ENCODE measurements around the gene FAM193B. TPM values are rescaled to one million over a fixed set of nuclear protein-coding genes. Genes with fewer than 3 reads are reported as not detected.

FAM193B gene
- total and polyA plus RNA-seq, 9 of the 15 experiments (the other 6 are each of a cell fraction or from before 2014, with no cell fraction given): 4.4 to 76.4 (median 37.3) TPM

DNA sequence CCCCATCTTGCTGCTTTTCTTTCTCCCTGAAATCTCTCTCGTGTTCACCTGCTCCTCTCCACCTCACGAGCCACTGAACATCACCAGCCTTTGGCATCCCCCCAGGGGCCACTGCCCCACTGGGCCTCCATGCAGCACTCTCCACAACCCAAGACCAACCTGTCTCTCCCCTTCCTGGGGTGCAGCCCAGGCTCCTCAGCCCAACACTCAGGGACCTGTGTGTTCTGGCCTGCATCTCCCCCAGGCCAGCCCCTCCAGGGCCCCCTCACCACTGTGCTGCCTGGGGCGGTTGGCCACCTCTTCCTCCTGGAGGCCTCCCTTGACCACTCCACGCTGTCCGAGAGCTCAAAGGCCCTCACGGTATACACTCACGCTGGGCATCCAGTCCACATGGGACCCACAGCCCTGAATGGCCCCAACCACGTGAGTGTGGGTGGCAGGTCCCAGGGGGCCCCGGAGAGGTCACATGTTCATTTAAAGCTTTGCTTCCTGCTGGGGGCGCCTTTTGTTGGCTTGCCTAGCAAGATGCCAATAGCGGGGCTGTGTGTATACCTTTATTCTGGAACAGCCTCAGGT lies 44.3 kb downstream of the FAM193B start (continued):
- TF ChIP-seq ZFP30 (CRISPR knock-in tag; IDR thresholded peaks at IDR 0.05; ENCODE audit: borderline replicate concordance) (0 out of 2 replicates have a peak, but pooled peaks have one; percentile 27), FOXA3 (CRISPR knock-in tag; conservative IDR thresholded peaks at IDR 0.05 in 1 of 2, IDR thresholded peaks at IDR 0.05 in 1 of 2) (no peak), HDAC8 (tag; IDR thresholded peaks at IDR 0.05) (no peak), EGR1 (conservative IDR thresholded peaks at IDR 0.05) (peak; percentile 18; the same call in 1 of the 2 replicates), ZZZ3 (IDR thresholded peaks at IDR 0.05) (no peak), NRF1 (conservative IDR thresholded peaks at IDR 0.05 in 1 of 2, IDR thresholded peaks at IDR 0.05 in 1 of 2) (peak; percentile 51 to 52), RAD51 (IDR thresholded peaks at IDR 0.05; ENCODE audit: borderline replicate concordance, low read depth) (peak; percentile 52; the same call in 1 of the 2 replicates), ELF1 (tag; IDR thresholded peaks at IDR 0.05) (0 out of 2 replicates have a peak, but pooled peaks have one; percentile 14)
- TF ChIP-seq, protein P1, sequence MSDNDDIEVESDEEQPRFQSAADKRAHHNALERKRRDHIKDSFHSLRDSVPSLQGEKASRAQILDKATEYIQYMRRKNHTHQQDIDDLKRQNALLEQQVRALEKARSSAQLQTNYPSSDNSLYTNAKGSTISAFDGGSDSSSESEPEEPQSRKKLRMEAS (CRISPR knock-in tag; IDR thresholded peaks at IDR 0.05): 0 out of 2 replicates have a peak, but pooled peaks have one; percentile 14
- TF ChIP-seq, protein P2, sequence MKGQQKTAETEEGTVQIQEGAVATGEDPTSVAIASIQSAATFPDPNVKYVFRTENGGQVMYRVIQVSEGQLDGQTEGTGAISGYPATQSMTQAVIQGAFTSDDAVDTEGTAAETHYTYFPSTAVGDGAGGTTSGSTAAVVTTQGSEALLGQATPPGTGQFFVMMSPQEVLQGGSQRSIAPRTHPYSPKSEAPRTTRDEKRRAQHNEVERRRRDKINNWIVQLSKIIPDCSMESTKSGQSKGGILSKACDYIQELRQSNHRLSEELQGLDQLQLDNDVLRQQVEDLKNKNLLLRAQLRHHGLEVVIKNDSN (CRISPR knock-in tag; IDR thresholded peaks at IDR 0.05): peak; percentile 71

Data from K562 (cell line).